Natural killer cell (primary cell): ENCODE measurements around the gene RPL27. TPM values are rescaled to one million over a fixed set of nuclear protein-coding genes. Genes with fewer than 3 reads are reported as not detected.

Source experiments
- ATAC-seq, 3 donors: fragments of 150-1000 bp in 2 of 3; fragments of 200-7000 bp in 1 of 3; cut with Tn5 transposase; 1 replicate in 1 of 3; 2 replicates in 2 of 3; pipeline ENCODE4 v1.10.0; 2021; ENCODE audit warnings: mild to moderate bottlenecking in 2 of 3, moderate library complexity in 2 of 3
- DNase-seq, 2 donors: peaks; one replicate each; pipeline versions ENCODE4 v3.0.0 to v3.0.0-alpha.2; 2013 to 2021; ENCODE audit warnings: mixed read lengths in 1 of 2
- H3K27ac ChIP-seq: one replicate; pipeline ENCODE4 v1.5.1; 2013; ENCODE audit warnings: mild to moderate bottlenecking, low read length
- H3K27me3 ChIP-seq: one replicate; pipeline ENCODE4 v1.6.1; 2013; ENCODE audit warnings: low read length; ENCODE audit not compliant: control insufficient read depth, insufficient read depth
- H3K36me3 ChIP-seq: one replicate; pipeline ENCODE4 v1.6.1; 2013; ENCODE audit warnings: low read length; ENCODE audit not compliant: control insufficient read depth, insufficient read depth
- H3K4me1 ChIP-seq: one replicate; pipeline ENCODE4 v1.6.1; 2013; ENCODE audit warnings: low read length; ENCODE audit not compliant: control insufficient read depth, insufficient read depth
- H3K4me3 ChIP-seq: one replicate; pipeline ENCODE4 v1.5.1; 2013; ENCODE audit warnings: low read length
- H3K9me3 ChIP-seq: one replicate; pipeline ENCODE4 v1.6.1; 2013; ENCODE audit warnings: low read length; ENCODE audit not compliant: control insufficient read depth, insufficient read depth
- H3K27ac Mint-ChIP-seq, 2 donors: one replicate each; pipeline ENCODE4 v1.8.0; 2022; ENCODE audit warnings: mild to moderate bottlenecking in 2 of 2, mixed read lengths in 2 of 2, moderate library complexity in 1 of 2
- H3K27me3 Mint-ChIP-seq, 2 donors: one replicate each; pipeline ENCODE4 v1.8.0; 2022; ENCODE audit warnings: low read depth in 2 of 2, mixed read lengths in 2 of 2
- H3K36me3 Mint-ChIP-seq: one replicate; pipeline ENCODE4 v1.8.0; 2022; ENCODE audit warnings: mixed read lengths
- H3K4me1 Mint-ChIP-seq, 2 donors: one replicate each; pipeline ENCODE4 v1.8.0; 2022; ENCODE audit warnings: mixed read lengths in 2 of 2
- H3K4me3 Mint-ChIP-seq: one replicate; pipeline ENCODE4 v1.8.0; 2022; ENCODE audit warnings: mild to moderate bottlenecking, moderate library complexity, mixed read lengths
- H3K9me3 Mint-ChIP-seq, 2 donors: one replicate each; pipeline ENCODE4 v1.8.0; 2022; ENCODE audit warnings: mixed read lengths in 2 of 2
- CTCF ChIP-seq: fragments of 200-600 bp; IDR thresholded peaks from one replicate; pipeline ENCODE4 v1.8.0; 2022; ENCODE audit warnings: antibody characterized with exemption
- WGBS: methylation state at CpG from one replicate; pipeline ENCODE4 v1.1.7; 2013; ENCODE audit warnings: missing lambda C conversion rate; ENCODE audit not compliant: insufficient coverage; 5-methylcytosine and 5-hydroxymethylcytosine counted together
- intact Hi-C: fragments of 100-400 bp; cut with micrococcal nuclease; formaldehyde crosslinking; loops from one replicate; pipeline ENCODE4 v1.14.2; 2022
- total RNA-seq, 4 donors: library from RNA; stranded (reverse); fragments of 120-200 nt in 1 of 4; gene quantifications; one replicate each; pipeline versions ENCODE4 v1.2.3 to v1.2.4, GENCODE V29; 2013 to 2022

Gene RPL27
- total RNA-seq: 100 to 1,000 TPM; 555 to 671 (median 608) TPM
- 1,963 TPM for total RNA-seq (2013)

DNA sequence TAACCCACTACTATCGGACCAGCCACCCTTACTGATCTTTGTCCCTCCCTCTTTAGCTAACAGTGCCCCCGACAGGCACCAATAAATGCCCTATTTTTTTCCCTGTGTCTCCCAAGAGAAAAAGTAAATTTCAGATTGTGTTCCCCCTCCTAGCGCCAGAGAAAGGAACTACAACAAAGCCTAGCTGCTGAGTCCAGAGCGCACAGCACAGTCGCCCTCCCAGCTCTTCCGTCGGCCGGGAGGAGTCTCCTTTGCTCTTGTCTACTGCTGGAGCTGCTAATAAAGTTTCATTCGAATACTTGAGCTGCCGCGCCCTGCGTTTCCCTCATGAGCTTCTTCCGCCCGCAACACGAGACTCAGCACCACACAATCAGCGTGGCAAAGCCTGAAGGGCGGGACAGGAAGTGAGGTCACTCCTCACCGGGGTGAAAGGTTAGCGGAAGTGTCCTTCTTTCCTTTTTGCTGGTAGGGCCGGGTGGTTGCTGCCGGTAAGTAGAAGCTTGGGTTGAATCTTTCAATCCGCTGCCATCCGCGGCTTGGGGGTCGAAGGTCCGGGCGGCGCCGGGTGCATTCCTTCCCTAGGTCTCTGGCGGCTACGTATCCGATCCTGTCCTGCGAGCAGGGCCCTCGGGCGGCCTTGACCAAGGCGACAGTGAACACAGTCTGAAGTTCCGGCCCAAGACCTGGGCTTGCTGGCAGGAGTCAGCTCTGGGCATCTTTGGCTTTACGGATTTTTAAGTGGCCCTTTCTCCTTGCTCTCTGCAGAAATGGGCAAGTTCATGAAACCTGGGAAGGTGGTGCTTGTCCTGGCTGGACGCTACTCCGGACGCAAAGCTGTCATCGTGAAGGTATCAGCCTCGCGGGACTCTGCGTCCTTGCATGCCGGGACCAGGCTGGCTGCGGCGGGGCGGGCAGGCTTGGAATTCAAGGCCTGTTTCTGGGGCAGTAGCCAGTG is at the start of gene RPL27:
RPL27 (plus strand) TSS at position 436 of the 955 bp plus-strand sequence; CDS start at position 768, 332 bp downstream.
- intact Hi-C loops: loop anchor here (10.0 kb wide), 1 partner anchor 487 kb away; the partner anchor contains the start of gene DHX8
- WGBS: under 1% methylated on average over 49 of the region's 49 CpGs
- Mint-ChIP-seq H3K4me1 (peaks cover 25 to 28% of the 10 kb centered on the region in 2 donors), H3K27ac (peak within 1 kb of the TSS; percentile 95 to 98), H3K4me3 (peak within 1 kb of the TSS; percentile 97), H3K27me3 (no peaks in the 10 kb centered on the region), H3K36me3 (no peaks in the 10 kb centered on the region), H3K9me3 (no peaks in the 10 kb centered on the region)
- Histone ChIP-seq H3K27ac (peak within 1 kb of the TSS; percentile 93), H3K4me3 (peak within 1 kb of the TSS; percentile 90), H3K36me3 (peaks cover 31% of the 10 kb centered on the region), H3K4me1 (peaks cover 18% of the 10 kb centered on the region), H3K9me3 (no peaks in the 10 kb centered on the region), H3K27me3 (no peaks in the 10 kb centered on the region)
- DNase-seq (peak; percentile 98 to 100), ATAC-seq (peak; percentile 93 to 99 (median 95))
- peak; percentile 94 for TF ChIP-seq CTCF

DNA sequence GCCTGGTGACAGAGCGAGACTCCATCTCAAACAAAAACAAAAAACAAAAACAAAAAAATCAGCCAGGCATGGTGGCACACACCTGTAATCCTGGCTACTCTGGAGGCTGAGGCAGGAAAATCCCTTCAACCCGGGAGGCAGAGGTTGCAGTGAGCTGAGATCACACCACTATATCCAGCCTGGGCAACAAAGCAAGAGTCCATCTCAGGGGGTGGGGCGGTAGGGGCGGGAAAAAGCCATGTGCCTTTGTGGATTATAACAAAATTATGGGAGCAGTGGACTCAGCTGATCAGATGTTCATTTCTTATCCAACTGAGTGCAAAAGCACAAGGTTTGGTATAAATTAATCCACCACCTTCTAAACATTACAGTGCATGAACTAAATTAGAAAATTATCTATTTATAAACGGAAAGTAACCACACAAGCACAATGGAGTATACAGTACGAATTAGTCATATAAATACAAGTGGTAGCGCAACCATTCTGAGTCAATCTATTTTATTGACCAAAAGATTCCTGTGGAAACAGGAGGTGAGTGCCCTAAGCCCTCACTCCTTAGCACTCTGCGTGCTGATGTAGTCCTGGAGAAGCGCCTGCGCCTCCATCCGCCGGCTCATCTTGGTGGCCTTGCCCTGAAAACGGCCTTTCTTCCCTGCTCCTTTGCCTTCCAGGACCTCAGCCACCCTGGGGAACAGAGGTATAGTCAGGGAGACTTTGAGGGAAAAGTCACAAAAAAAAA is 48.0 kb upstream of the RPL27 start:
- Histone ChIP-seq H3K4me1 (no peaks in the 10 kb centered on the region), H3K36me3 (peaks cover 46% of the 10 kb centered on the region), H3K9me3 (no peaks in the 10 kb centered on the region), H3K27ac (no peak overlapping the region), H3K27me3 (no peaks in the 10 kb centered on the region), H3K4me3 (no peak overlapping the region)
- Mint-ChIP-seq H3K9me3 (no peaks in the 10 kb centered on the region), H3K36me3 (peaks cover 14% of the 10 kb centered on the region), H3K27me3 (no peaks in the 10 kb centered on the region), H3K27ac (no peak overlapping the region), H3K4me3 (no peak overlapping the region), H3K4me1 (no peaks in the 10 kb centered on the region)
- ATAC-seq (no peak), DNase-seq (no peak)
- TF ChIP-seq CTCF: no peak
- intact Hi-C loops: no loop called here
- WGBS: 98% methylated on average over 11 of the region's 13 CpGs

GRCh38 chr17:42953669-42954068 is 44.5 kb upstream of the RPL27 start:
- TF ChIP-seq CTCF: no peak
- WGBS: 100% methylated on average over 1 of the region's 1 CpG
- Mint-ChIP-seq H3K36me3 (peaks cover 8% of the 10 kb centered on the region), H3K4me3 (no peak overlapping the region), H3K9me3 (no peaks in the 10 kb centered on the region), H3K4me1 (no peaks in the 10 kb centered on the region), H3K27me3 (no peaks in the 10 kb centered on the region), H3K27ac (no peak overlapping the region)
- no peaks in the 10 kb centered on the region for H3K27me3 ChIP-seq
- H3K4me3 ChIP-seq: no peak overlapping the region
- intact Hi-C loops: no loop called here
- no peak for ATAC-seq
- peaks cover 59% of the 10 kb centered on the region for H3K36me3 ChIP-seq
- H3K4me1 ChIP-seq: no peaks in the 10 kb centered on the region
- DNase-seq: no peak
- no peaks in the 10 kb centered on the region for H3K9me3 ChIP-seq
- H3K27ac ChIP-seq: no peak overlapping the region
